IMR-90 (cell line): ENCODE data around the gene SDHA. TPM values are rescaled to one million over a fixed set of nuclear protein-coding genes. Genes with fewer than 3 reads are reported as not detected.
A peak's percentile ranks its signal among the peaks of the same experiment; 100 is the strongest.
"Not testable (repeated sequence)": the region's sequence is repeated elsewhere in the genome, so short reads cannot be mapped to it uniquely, and the experiment has no call there.

Experiments used
- ATAC-seq: fragments of 200-7000 bp; cut with Tn5 transposase; 2 replicates; pipeline ENCODE4 v1.9.1; 2020; ENCODE audit warnings: low read depth, mild to moderate bottlenecking, moderate library complexity
- BruUV-seq: library from RNA; stranded (reverse); fragments of 400-500 nt; replicated peaks from 2 replicates; lab custom pipeline; 2021; lab: Mats Ljungman, UMichigan
- CTCF ChIA-PET: fragments of 300-600 bp; formaldehyde crosslinking; extraction: SDS; loops from one replicate; lab custom pipeline; 2021; ENCODE audit warnings: antibody characterized with exemption; lab: Yijun Ruan, JAX
- POLR2A ChIA-PET: fragments of 300-600 bp; sonication (Branson Sonifier 250); formaldehyde crosslinking; loops from one replicate; lab custom pipeline; 2022; ENCODE audit warnings: antibody characterized with exemption; ENCODE audit not compliant: unreplicated experiment; lab: Charles Lee
- DNase-seq: peaks from one replicate; pipeline ENCODE4 v3.0.0; 2013
- H2AFZ ChIP-seq: replicated peaks from 2 replicates; pipeline ENCODE3; 2013; ENCODE audit warnings: low read length, mild to moderate bottlenecking; ENCODE audit not compliant: poor library complexity
- H2AK5ac ChIP-seq: 2 replicates; pipeline ENCODE4 v1.6.1; 2013; ENCODE audit warnings: low read depth, low read length, inconsistent platforms
- H2AK9ac ChIP-seq: replicated peaks from 2 replicates; pipeline ENCODE3; 2013; ENCODE audit warnings: mild to moderate bottlenecking, low read depth, low read length, moderate library complexity; ENCODE audit not compliant: poor library complexity
- H2BK120ac ChIP-seq: 2 replicates; pipeline ENCODE4 v1.6.1; 2013; ENCODE audit warnings: low read depth, low read length, inconsistent platforms
- H2BK15ac ChIP-seq: 3 replicates; pipeline ENCODE4 v1.6.1; 2013; ENCODE audit warnings: low read depth, low read length, inconsistent platforms
- H2BK20ac ChIP-seq: 2 replicates; pipeline ENCODE4 v1.6.1; 2013; ENCODE audit warnings: low read depth, mild to moderate bottlenecking, inconsistent platforms, low read length, moderate library complexity
- H2BK5ac ChIP-seq: 2 replicates; pipeline ENCODE4 v1.6.1; 2013; ENCODE audit warnings: mild to moderate bottlenecking, low read depth, low read length, inconsistent platforms; ENCODE audit not compliant: poor library complexity, severe bottlenecking
- H3K14ac ChIP-seq: replicated peaks from 2 replicates; pipeline ENCODE4 v1.6.1; 2013; ENCODE audit warnings: low read depth, low read length, inconsistent platforms
- H3K18ac ChIP-seq: 2 replicates; pipeline ENCODE4 v1.6.1; 2013; ENCODE audit warnings: low read depth, low read length, control low read depth
- H3K23ac ChIP-seq: 2 replicates; pipeline ENCODE4 v1.6.1; 2013; ENCODE audit warnings: low read depth, low read length, inconsistent platforms
- H3K27ac ChIP-seq: 2 replicates; pipeline ENCODE4 v1.5.1; 2013; ENCODE audit warnings: mild to moderate bottlenecking, control low read depth, low read length; ENCODE audit not compliant: insufficient read depth
- H3K27me3 ChIP-seq: 2 replicates; pipeline ENCODE4 v1.6.1; 2013; ENCODE audit warnings: low read length; ENCODE audit not compliant: control insufficient read depth, insufficient read depth
- H3K36me3 ChIP-seq: 2 replicates; pipeline ENCODE4 v1.6.1; 2013; ENCODE audit warnings: low read length, mixed read lengths; ENCODE audit not compliant: control insufficient read depth, insufficient read depth
- H3K4ac ChIP-seq: 2 replicates; pipeline ENCODE4 v1.6.1; 2013; ENCODE audit warnings: low read depth, low read length, inconsistent platforms
- H3K4me1 ChIP-seq: 2 replicates; pipeline ENCODE4 v1.6.1; 2013; ENCODE audit warnings: low read length, mixed read lengths; ENCODE audit not compliant: control insufficient read depth, insufficient read depth
- H3K4me2 ChIP-seq: 2 replicates; pipeline ENCODE4 v1.6.1; 2013; ENCODE audit warnings: low read depth, mild to moderate bottlenecking, control low read depth, low read length, moderate library complexity
- H3K4me3 ChIP-seq: 2 replicates; pipeline ENCODE4 v1.5.1; 2013; ENCODE audit warnings: low read depth, mild to moderate bottlenecking, control low read depth, low read length, moderate library complexity; ENCODE audit not compliant: insufficient read depth
- H3K56ac ChIP-seq: 2 replicates; pipeline ENCODE4 v1.6.1; 2013; ENCODE audit warnings: low read length, inconsistent platforms; ENCODE audit not compliant: insufficient read depth; ENCODE audit errors: extremely low read depth
- H3K79me1 ChIP-seq, 2 experiments: 2 replicates each; pipeline ENCODE4 v1.6.1; 2013; ENCODE audit warnings: low read length in 2 of 2, inconsistent platforms in 1 of 2, low read depth in 1 of 2
- H3K9ac ChIP-seq: 2 replicates; pipeline ENCODE4 v1.6.1; 2013; ENCODE audit warnings: low read depth, low read length, control low read depth
- H3K9me1 ChIP-seq: 2 replicates; pipeline ENCODE4 v1.6.1; 2013; ENCODE audit warnings: low read length, inconsistent platforms; ENCODE audit not compliant: insufficient read depth
- H3K9me3 ChIP-seq: 2 replicates; pipeline ENCODE4 v1.6.1; 2013; ENCODE audit warnings: low read length; ENCODE audit not compliant: control insufficient read depth, insufficient read depth
- H4K20me1 ChIP-seq: 2 replicates; pipeline ENCODE4 v1.6.1; 2013; ENCODE audit warnings: low read length, inconsistent platforms; ENCODE audit not compliant: insufficient read depth
- H4K5ac ChIP-seq: 2 replicates; pipeline ENCODE4 v1.6.1; 2013; ENCODE audit warnings: mild to moderate bottlenecking, low read depth, low read length, control low read depth
- H4K8ac ChIP-seq, 2 experiments: 2 replicates each; pipeline ENCODE4 v1.6.1; 2013; ENCODE audit warnings: low read depth in 2 of 2, low read length in 2 of 2, control low read depth in 1 of 2, inconsistent platforms in 1 of 2
- H4K91ac ChIP-seq: 2 replicates; pipeline ENCODE4 v1.6.1; 2013; ENCODE audit warnings: low read depth, low read length, inconsistent platforms; ENCODE audit not compliant: insufficient read depth
- WGBS, 2 experiments: methylation state at CpG; one replicate each; pipeline versions ENCODE4 v1.1.5 to v1.1.7; 2013; ENCODE audit warnings: missing lambda C conversion rate in 2 of 2; ENCODE audit not compliant: insufficient read length in 1 of 2; ENCODE audit errors: extremely low coverage in 2 of 2; 5-methylcytosine and 5-hydroxymethylcytosine counted together
- dilution Hi-C: fragments of 300-500 bp; cut with HindIII; formaldehyde crosslinking; loops from one replicate; pipeline ENCODE4 v1.14.3; 2018; ENCODE audit warnings: low sequenced_read_pairs; ENCODE audit not compliant: unreplicated experiment
- in situ Hi-C: fragments of 300-500 bp; cut with MboI; formaldehyde crosslinking; loops from 3 replicates; pipeline ENCODE4 v1.14.3; 2019; ENCODE audit warnings: low sequenced_read_pairs, inconsistent platforms, mixed read lengths
- intact Hi-C: fragments of 100-400 bp; cut with micrococcal nuclease; formaldehyde crosslinking; loops from 2 replicates; pipeline ENCODE4 v1.10.0; 2022
- polyA plus RNA-seq, 3 experiments: library from polyadenylated mRNA; depleted of rRNA; stranded (reverse); fragments of >200 nt; gene quantifications; 2 replicates each; pipeline ENCODE4 v1.2.3, GENCODE V29; 2012; ENCODE audit warnings: low replicate concordance in 1 of 3
- total RNA-seq: library from RNA; depleted of rRNA; stranded (reverse); fragments of >200 nt; gene quantifications from 2 replicates; pipeline ENCODE4 v1.2.3, GENCODE V29; 2012

SDHA gene
- total and polyA plus RNA-seq, 2 of the 4 experiments (the other 2 are of a cell fraction) = 105 to 121 TPM

- CTCF ChIA-PET, H3K27me3 ChIP-seq, in situ Hi-C loops, DNase-seq, POLR2A ChIA-PET, H4K91ac ChIP-seq, H3K4me1 ChIP-seq, H3K9me3 ChIP-seq, H2BK20ac ChIP-seq, H2BK120ac ChIP-seq, H3K23ac ChIP-seq, H2BK15ac ChIP-seq, intact Hi-C loops, dilution Hi-C loops, BruUV-seq, H3K4me2 ChIP-seq, H3K9me1 ChIP-seq, H3K18ac ChIP-seq, H4K5ac ChIP-seq, H4K20me1 ChIP-seq: not testable (repeated sequence)
- Histone ChIP-seq H3K4ac (0 out of 2 replicates have a peak overlapping the region, but pooled peaks have one; percentile 19), H2AK5ac (peak overlapping the region; percentile 82; the same call in 1 of the 2 replicates), H2AK9ac (peak overlapping the region; percentile 93), H2BK5ac (peak overlapping the region; percentile 66), H2AFZ (peak overlapping the region; percentile 95), H3K4me3 (peak overlapping the region; percentile 62), H4K8ac (peak overlapping the region in 1 of 2 experiments; percentile 53; a peak in 1 of 4 replicates), H3K14ac (0 out of 2 replicates have a peak overlapping the region, but pooled peaks have one; percentile 73), H3K36me3 (peaks cover 12% of the 10 kb centered on the region), H3K27ac (peak overlapping the region; percentile 73), H3K9ac (peak overlapping the region; percentile 68), H3K79me1 (peaks cover 2 to 25% of the 10 kb centered on the region in 2 experiments; a peak in 3 of 4 replicates), H3K56ac (peak overlapping the region; percentile 69; the same call in 1 of the 2 replicates)
- peak; percentile 12 for ATAC-seq
- WGBS, 2 experiments = no CpG with 5 or more reads among the region's 41 CpGs
Measured at GRCh38 chr5:271828-272167, 53.7 kb downstream of the SDHA start.
